ENCODE measurements around the gene LMLN. TPM values are rescaled to one million over a fixed set of nuclear protein-coding genes. Genes with fewer than 3 reads are reported as not detected.
"Not testable (repeated sequence)": the region's sequence is repeated elsewhere in the genome, so short reads cannot be mapped to it uniquely, and the experiment has no call there.

The LMLN gene
- total and polyA plus RNA-seq, 7 donors = 0.23 to 7.5 (median 3.3) TPM

- H3K9me3 ChIP-seq = peaks cover 0 to 5% (median 0%) of the 10 kb centered on the region in 4 donors
- H3K4me1 ChIP-seq = no peaks in the 10 kb centered on the region
- 95% methylated on average over 8 of the region's 8 CpGs for WGBS, 2 donors
- intact Hi-C loops (cut with DNase I) = no loop called here
- no peak for TF ChIP-seq POLR2A (IDR thresholded peaks at IDR 0.05)
- TF ChIP-seq POLR2AphosphoS5 (IDR thresholded peaks at IDR 0.05) = no peak
- no peak for TF ChIP-seq EP300 (IDR thresholded peaks at IDR 0.05)
- TF ChIP-seq CTCF (IDR thresholded peaks at IDR 0.05) = no peak
- H3K36me3 ChIP-seq = no peaks in the 10 kb centered on the region
- no peak overlapping the region for H3K4me3 ChIP-seq
- no peaks in the 10 kb centered on the region for H3K27me3 ChIP-seq
- H3K27ac ChIP-seq = no peak overlapping the region
- no peak for DNase-seq
These were observed 86.3 kb downstream of the LMLN start for GRCh38 chr3:198046120-198046857.

DNA sequence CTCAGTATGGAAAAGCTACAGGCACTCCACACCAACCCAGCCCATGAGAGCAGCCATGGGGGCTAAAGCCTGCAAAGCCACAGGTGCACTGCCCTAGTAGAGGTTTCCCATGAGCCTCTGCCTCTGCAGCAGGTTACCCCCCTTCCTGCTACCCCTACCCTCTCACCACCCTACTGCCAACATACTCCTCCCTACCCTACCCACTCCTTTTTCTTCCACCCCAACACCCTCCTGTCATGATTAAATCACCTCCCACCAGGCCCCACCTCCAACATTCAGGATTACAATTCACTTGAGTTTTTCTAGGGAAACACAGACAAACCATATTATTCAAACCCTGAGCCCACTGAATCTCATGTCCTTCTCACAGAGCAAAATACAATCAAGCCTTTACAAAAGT is 88.4 kb downstream of the LMLN start:
- no peaks in the 10 kb centered on the region for H3K4me1 ChIP-seq
- H3K36me3 ChIP-seq = no peaks in the 10 kb centered on the region
- peaks cover 0 to 5% (median 0%) of the 10 kb centered on the region in 4 donors for H3K9me3 ChIP-seq
- no peak overlapping the region for H3K27ac ChIP-seq
- H3K4me3 ChIP-seq = no peak overlapping the region
- H3K27me3 ChIP-seq = no peaks in the 10 kb centered on the region
- intact Hi-C loops (cut with DNase I) = no loop called here
- TF ChIP-seq EP300 (IDR thresholded peaks at IDR 0.05) (no peak), POLR2A (IDR thresholded peaks at IDR 0.05) (no peak), POLR2AphosphoS5 (IDR thresholded peaks at IDR 0.05) (no peak)
- no peak for DNase-seq

GRCh38 chr3:198051836-198052235 is 91.8 kb downstream of the LMLN start:
- TF ChIP-seq POLR2A (IDR thresholded peaks at IDR 0.05) = no peak
- TF ChIP-seq POLR2AphosphoS5 (IDR thresholded peaks at IDR 0.05) = no peak
- no peak for TF ChIP-seq CTCF (IDR thresholded peaks at IDR 0.05)
- no peak for TF ChIP-seq EP300 (IDR thresholded peaks at IDR 0.05)
- WGBS, 2 donors = 43 to 73% methylated on average over 2 of the region's 2 CpGs
- no peaks in the 10 kb centered on the region for H3K36me3 ChIP-seq
- intact Hi-C loops (cut with DNase I) = no loop called here
- H3K27me3 ChIP-seq = no peaks in the 10 kb centered on the region
- H3K4me3 ChIP-seq = no peak overlapping the region
- H3K4me1 ChIP-seq = no peaks in the 10 kb centered on the region
- no peak for DNase-seq
- peaks cover 0 to 5% (median 0%) of the 10 kb centered on the region in 4 donors for H3K9me3 ChIP-seq
- no peak overlapping the region for H3K27ac ChIP-seq

DNA sequence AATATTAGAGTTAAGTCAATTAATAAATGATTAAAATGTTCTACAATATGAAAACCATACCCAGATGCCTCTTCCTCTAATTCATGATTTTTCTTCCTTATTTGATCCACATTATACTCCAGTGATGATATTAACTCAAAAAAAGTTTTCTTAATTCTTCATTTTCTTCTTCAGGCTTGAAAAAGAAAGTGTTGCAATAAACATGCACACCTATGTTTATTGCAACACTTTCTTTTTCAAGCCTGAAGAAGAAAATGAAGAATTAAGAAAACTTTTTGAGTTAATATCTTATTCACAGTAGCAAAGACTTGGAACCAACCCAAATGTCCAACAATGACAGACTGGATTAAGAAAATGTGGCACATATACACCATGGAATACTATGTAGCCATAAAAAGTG is 93.4 kb downstream of the LMLN start:
- DNase-seq; H3K27me3 ChIP-seq; H3K4me3 ChIP-seq; H3K36me3 ChIP-seq; intact Hi-C loops (cut with DNase I); H3K9me3 ChIP-seq; H3K4me1 ChIP-seq; H3K27ac ChIP-seq: not testable (repeated sequence)

DNA sequence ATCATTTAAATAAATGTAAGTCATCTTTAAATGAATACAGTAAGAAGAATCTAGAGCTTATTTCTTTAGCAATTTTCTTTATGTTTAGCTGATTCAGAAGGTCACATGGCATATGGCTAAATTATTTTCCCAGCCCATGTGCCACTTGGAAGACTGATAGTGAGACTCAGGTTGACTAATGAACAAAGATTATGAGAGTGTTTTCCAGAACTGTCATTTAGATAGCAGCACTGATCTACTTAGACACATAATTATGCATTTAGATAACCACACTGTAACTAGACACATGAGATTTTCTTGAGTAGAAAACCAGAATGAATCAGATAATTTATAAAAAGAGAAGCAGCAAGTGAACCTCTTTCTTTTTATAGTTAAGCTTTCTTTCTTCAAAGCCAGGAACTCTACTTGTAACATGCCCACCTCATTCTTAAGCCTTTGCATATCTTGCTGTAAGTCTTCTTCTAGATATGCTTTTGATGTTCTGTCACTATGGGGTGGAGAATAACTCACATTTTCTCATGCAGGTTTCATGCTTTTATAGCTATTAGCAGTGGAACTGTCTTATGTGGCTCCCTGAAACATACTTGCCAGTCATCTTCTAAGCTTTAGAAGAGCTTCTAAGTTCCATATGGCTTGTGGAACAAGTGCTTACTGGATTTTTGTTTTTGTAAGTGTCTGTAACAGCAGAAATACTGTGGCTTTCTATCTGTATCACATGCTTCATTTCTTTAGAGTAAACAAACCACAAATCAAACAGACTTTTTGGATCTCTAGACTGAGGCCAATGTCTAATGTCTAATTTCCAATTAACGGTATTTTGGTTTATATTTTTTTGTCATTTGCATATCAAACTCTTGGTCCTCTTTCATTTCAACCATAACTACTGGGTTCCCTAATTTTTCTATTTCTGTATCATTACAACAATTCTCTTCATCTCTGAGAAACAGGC is 101.4 kb downstream of the LMLN start:
- no peak for DNase-seq
- no peaks in the 10 kb centered on the region for H3K36me3 ChIP-seq
- intact Hi-C loops (cut with DNase I) = no loop called here
- H3K4me3 ChIP-seq = no peak overlapping the region
- H3K27ac ChIP-seq = no peak overlapping the region
- no peaks in the 10 kb centered on the region for H3K27me3 ChIP-seq
- TF ChIP-seq EP300 (IDR thresholded peaks at IDR 0.05) (no peak), POLR2AphosphoS5 (IDR thresholded peaks at IDR 0.05) (no peak), POLR2A (IDR thresholded peaks at IDR 0.05) (no peak), CTCF (IDR thresholded peaks at IDR 0.05) (no peak)
- no peaks in the 10 kb centered on the region for H3K9me3 ChIP-seq
- 51 to 71% methylated on average over 1 of the region's 1 CpG for WGBS, 2 donors
- H3K4me1 ChIP-seq = peaks cover 0 to 13% (median 5%) of the 10 kb centered on the region in 4 donors
